HepG2 (cell line): ENCODE results near the gene USP5. TPM values are rescaled to one million over a fixed set of nuclear protein-coding genes. Genes with fewer than 3 reads are reported as not detected.

Source experiments
- ATM ChIP-seq: fragments of 450-650 bp; IDR thresholded peaks from 2 replicates; pipeline ENCODE4 v1.7.1; 2017; ENCODE audit warnings: mild to moderate bottlenecking, borderline replicate concordance
- CREB1 ChIP-seq, 2 experiments: fragments of 450-650 bp in 1 of 2; IDR thresholded peaks; 2 replicates each; pipeline ENCODE4 v1.6.1; 2016 to 2017; ENCODE audit warnings: control low read depth in 1 of 2, mild to moderate bottlenecking in 1 of 2, missing compliant biosample characterization in 1 of 2, missing genetic modification characterization in 1 of 2
- HNRNPUL1 ChIP-seq: fragments of 200-400 bp; formaldehyde crosslinking; IDR thresholded peaks from 2 replicates; pipeline ENCODE4 v1.6.1; 2017; ENCODE audit warnings: low read depth, mild to moderate bottlenecking, low read length, moderate library complexity
- JARID2 ChIP-seq: sonication (generic); formaldehyde crosslinking; IDR thresholded peaks from 2 replicates; pipeline ENCODE4 v1.8.1; 2023; ENCODE audit warnings: missing genetic modification reagents, inconsistent platforms; ENCODE audit not compliant: insufficient replicate concordance
- KMT2A ChIP-seq: sonication (generic); formaldehyde crosslinking; IDR thresholded peaks from 2 replicates; pipeline ENCODE4 v1.4.0; 2020; ENCODE audit warnings: missing genetic modification reagents
- MTF1 ChIP-seq: sonication (generic); formaldehyde crosslinking; IDR thresholded peaks from 2 replicates; pipeline ENCODE4 v1.5.0; 2020; ENCODE audit warnings: missing genetic modification reagents
- NFKB2 ChIP-seq: sonication (generic); formaldehyde crosslinking; IDR thresholded peaks from 2 replicates; pipeline ENCODE4 v1.4.0; 2020; ENCODE audit warnings: missing genetic modification reagents, borderline replicate concordance
- PRMT3 ChIP-seq: sonication (generic); formaldehyde crosslinking; IDR thresholded peaks from 2 replicates; pipeline ENCODE4 v1.8.1; 2022; ENCODE audit warnings: low read depth, mild to moderate bottlenecking, moderate library complexity, missing genetic modification reagents, borderline replicate concordance
- SYNCRIP ChIP-seq: fragments of 200-400 bp; formaldehyde crosslinking; IDR thresholded peaks from 2 replicates; pipeline ENCODE4 v1.6.1; 2018; ENCODE audit warnings: mild to moderate bottlenecking, low read depth, low read length; ENCODE audit not compliant: insufficient read depth
- TP53 ChIP-seq: sonication (generic); formaldehyde crosslinking; conservative IDR thresholded peaks from 2 replicates; pipeline ENCODE4 v1.4.0; 2020; ENCODE audit warnings: missing genetic modification reagents
- ZFP1 ChIP-seq: IDR thresholded peaks from 2 replicates; pipeline ENCODE4 v1.6.1; 2016
- ZNF124 ChIP-seq: sonication (generic); formaldehyde crosslinking; IDR thresholded peaks from 2 replicates; pipeline ENCODE4 v1.4.0; 2020; ENCODE audit warnings: missing genetic modification reagents
- ZNF207 ChIP-seq: fragments of 450-650 bp; IDR thresholded peaks from 2 replicates; pipeline ENCODE4 v1.6.1; 2016; ENCODE audit warnings: antibody characterized with exemption, borderline replicate concordance
- ZNF274 ChIP-seq: sonication (generic); formaldehyde crosslinking; IDR thresholded peaks from 2 replicates; pipeline ENCODE4 v1.5.1; 2020; ENCODE audit warnings: mild to moderate bottlenecking, missing genetic modification reagents
- ZNF383 ChIP-seq: sonication (generic); formaldehyde crosslinking; IDR thresholded peaks from 2 replicates; pipeline ENCODE4 v1.4.0; 2020; ENCODE audit warnings: missing genetic modification reagents, mild to moderate bottlenecking, borderline replicate concordance
- ZNF644 ChIP-seq: IDR thresholded peaks from 2 replicates; pipeline ENCODE4 v1.6.1; 2016; ENCODE audit warnings: low read depth
- ZNF850 ChIP-seq: sonication (generic); formaldehyde crosslinking; conservative IDR thresholded peaks from 2 replicates; pipeline ENCODE4 v1.9.0; 2021; ENCODE audit warnings: mild to moderate bottlenecking, missing genetic modification reagents
- polyA plus RNA-seq, 8 experiments: library from polyadenylated mRNA; depleted of rRNA in 3 of 8; stranded (reverse) in 7 of 8; unstranded in 1 of 8; fragments of >200 nt; fragmentation: Illumina TruSeq in 4 of 8; extraction: Trizol in 4 of 8; gene quantifications; 2 replicates each; pipeline versions ENCODE4 v1.2.1 to v1.2.3, GENCODE V29; 2011 to 2016; ENCODE audit warnings: low read depth in 4 of 8, missing spikeins in 1 of 8, mixed read lengths in 1 of 8; ENCODE audit not compliant: insufficient read depth in 1 of 8
- total RNA-seq, 5 experiments: library from RNA; depleted of rRNA; stranded (reverse); fragments of >200 nt; fragmentation: Illumina TruSeq; extraction: Trizol; gene quantifications; 2 replicates each; pipeline ENCODE4 v1.2.3, GENCODE V29; 2016; ENCODE audit warnings: low read depth in 1 of 5
- TF ChIP-seq, protein P1 (sequence below): sonication (generic); formaldehyde crosslinking; IDR thresholded peaks from 2 replicates; pipeline ENCODE4 v1.4.0; 2020; ENCODE audit warnings: mild to moderate bottlenecking, missing genetic modification reagents
- TF ChIP-seq, protein P2 (sequence below): sonication (generic); formaldehyde crosslinking; IDR thresholded peaks from 2 replicates; pipeline ENCODE4 v1.8.0; 2022; ENCODE audit warnings: missing genetic modification reagents, mild to moderate bottlenecking, inconsistent platforms, borderline replicate concordance
- TF ChIP-seq, protein P3 (sequence below): sonication (generic); formaldehyde crosslinking; IDR thresholded peaks from 2 replicates; pipeline ENCODE4 v1.5.0; 2020; ENCODE audit warnings: missing genetic modification reagents
- TF ChIP-seq, protein P4 (sequence below): sonication (generic); formaldehyde crosslinking; conservative IDR thresholded peaks from 2 replicates; pipeline ENCODE4 v1.4.0; 2020; ENCODE audit warnings: missing genetic modification reagents
- TF ChIP-seq, protein P5 (sequence below): sonication (generic); formaldehyde crosslinking; IDR thresholded peaks from 2 replicates; pipeline ENCODE4 v1.4.0; 2020; ENCODE audit warnings: missing genetic modification reagents
- TF ChIP-seq, protein P6 (sequence below): sonication (generic); formaldehyde crosslinking; IDR thresholded peaks from 2 replicates; pipeline ENCODE4 v1.8.1; 2023; ENCODE audit warnings: mild to moderate bottlenecking, missing genetic modification reagents, borderline replicate concordance

USP5 gene
- total and polyA plus RNA-seq, 2 of the 13 experiments (the other 11 are each of a cell fraction or from before 2014, with no cell fraction given): 39.6 to 56.0 TPM

DNA sequence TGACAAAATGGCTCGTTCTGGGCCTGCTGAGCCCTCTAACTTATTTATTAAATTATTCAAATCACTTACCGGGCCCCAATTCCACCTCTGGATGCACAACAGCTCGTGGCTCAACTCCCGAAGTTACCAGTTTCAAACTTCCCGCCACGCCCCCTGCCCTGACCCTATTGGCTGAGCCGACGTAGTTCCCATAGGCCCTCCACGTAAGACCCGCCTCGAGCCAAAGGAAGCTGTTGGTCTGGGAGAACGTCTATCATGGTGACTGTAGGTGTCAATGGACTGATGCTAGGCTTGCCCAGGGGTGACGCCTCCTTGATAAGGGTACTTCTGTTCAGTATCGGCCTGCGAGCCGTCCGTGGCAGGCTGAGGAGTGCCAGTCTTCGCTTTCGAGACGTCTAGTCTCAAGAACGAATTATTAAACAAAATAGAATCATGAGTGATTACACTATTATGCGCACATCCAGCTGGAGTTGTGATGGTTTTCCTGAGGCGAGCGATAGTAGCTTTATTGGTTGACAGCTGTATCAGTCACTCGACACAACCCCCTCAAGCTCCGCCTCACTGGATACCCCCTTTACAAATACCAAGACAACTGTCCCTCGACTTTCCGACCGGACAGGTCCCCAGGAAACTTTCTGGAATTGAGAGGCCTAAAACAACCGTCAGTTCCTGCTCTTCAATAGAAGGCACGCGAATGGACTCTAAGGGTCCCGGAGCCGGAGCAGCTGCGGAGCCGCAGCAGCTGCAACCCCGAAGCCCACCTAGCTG, 613 bp upstream of the USP5 start, which contains the start of gene CDCA3 (continued):
- TF ChIP-seq, protein P1, sequence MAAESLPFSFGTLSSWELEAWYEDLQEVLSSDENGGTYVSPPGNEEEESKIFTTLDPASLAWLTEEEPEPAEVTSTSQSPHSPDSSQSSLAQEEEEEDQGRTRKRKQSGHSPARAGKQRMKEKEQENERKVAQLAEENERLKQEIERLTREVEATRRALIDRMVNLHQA (CRISPR knock-in tag): no peak
- TF ChIP-seq KMT2A (CRISPR knock-in tag): no peak; the same call in 1 of the 2 replicates
- no peak for TF ChIP-seq ZNF124
- peak; percentile 91 for TF ChIP-seq CREB1 (IDR thresholded peaks at IDR 0.05)
- TF ChIP-seq CREB1 (CRISPR knock-in tag; IDR thresholded peaks at IDR 0.05): peak; percentile 86
- TF ChIP-seq ATM: no peak
- no peak for TF ChIP-seq ZNF274 (CRISPR knock-in tag)
- TF ChIP-seq, protein P2, sequence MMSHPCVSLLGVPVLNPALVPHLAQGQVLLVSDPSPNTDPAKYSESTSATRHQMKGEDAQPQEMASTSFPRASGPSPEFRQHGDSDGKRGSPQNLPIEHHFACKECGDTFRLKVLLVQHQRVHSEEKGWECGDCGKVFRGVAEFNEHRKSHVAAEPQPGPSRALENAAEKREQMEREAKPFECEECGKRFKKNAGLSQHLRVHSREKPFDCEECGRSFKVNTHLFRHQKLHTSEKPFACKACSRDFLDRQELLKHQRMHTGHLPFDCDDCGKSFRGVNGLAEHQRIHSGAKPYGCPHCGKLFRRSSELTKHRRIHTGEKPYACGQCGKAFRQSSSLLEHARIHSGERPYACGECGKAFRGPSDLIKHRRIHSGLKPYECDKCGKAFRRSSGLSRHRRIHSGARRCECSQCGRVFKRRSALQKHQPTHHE: no peak
- TF ChIP-seq ZNF383: 0 out of 2 replicates have a peak, but pooled peaks have one; percentile 19
- no peak for TF ChIP-seq MTF1
- TF ChIP-seq, protein P3, sequence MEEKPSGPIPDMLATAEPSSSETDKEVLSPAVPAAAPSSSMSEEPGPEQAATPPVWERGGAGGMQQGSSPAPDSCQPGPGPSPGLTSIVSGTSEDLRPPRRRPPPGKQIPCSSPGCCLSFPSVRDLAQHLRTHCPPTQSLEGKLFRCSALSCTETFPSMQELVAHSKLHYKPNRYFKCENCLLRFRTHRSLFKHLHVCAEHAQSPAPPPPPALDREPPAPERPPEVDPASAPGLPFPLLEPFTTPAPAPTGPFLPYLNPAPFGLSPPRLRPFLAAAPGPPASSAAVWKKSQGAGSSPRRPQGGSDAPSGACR (CRISPR knock-in tag): no peak
- TF ChIP-seq JARID2 (CRISPR knock-in tag): no peak
- TF ChIP-seq, protein P4, sequence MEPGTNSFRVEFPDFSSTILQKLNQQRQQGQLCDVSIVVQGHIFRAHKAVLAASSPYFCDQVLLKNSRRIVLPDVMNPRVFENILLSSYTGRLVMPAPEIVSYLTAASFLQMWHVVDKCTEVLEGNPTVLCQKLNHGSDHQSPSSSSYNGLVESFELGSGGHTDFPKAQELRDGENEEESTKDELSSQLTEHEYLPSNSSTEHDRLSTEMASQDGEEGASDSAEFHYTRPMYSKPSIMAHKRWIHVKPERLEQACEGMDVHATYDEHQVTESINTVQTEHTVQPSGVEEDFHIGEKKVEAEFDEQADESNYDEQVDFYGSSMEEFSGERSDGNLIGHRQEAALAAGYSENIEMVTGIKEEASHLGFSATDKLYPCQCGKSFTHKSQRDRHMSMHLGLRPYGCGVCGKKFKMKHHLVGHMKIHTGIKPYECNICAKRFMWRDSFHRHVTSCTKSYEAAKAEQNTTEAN (CRISPR knock-in tag): no peak
- no peak for TF ChIP-seq SYNCRIP
- TF ChIP-seq PRMT3: no peak
- TF ChIP-seq ZNF644 (CRISPR knock-in tag): no peak
- no peak for TF ChIP-seq ZNF850
- TF ChIP-seq TP53 (CRISPR knock-in tag): no peak
- no peak for TF ChIP-seq ZNF207
- TF ChIP-seq, protein P5, sequence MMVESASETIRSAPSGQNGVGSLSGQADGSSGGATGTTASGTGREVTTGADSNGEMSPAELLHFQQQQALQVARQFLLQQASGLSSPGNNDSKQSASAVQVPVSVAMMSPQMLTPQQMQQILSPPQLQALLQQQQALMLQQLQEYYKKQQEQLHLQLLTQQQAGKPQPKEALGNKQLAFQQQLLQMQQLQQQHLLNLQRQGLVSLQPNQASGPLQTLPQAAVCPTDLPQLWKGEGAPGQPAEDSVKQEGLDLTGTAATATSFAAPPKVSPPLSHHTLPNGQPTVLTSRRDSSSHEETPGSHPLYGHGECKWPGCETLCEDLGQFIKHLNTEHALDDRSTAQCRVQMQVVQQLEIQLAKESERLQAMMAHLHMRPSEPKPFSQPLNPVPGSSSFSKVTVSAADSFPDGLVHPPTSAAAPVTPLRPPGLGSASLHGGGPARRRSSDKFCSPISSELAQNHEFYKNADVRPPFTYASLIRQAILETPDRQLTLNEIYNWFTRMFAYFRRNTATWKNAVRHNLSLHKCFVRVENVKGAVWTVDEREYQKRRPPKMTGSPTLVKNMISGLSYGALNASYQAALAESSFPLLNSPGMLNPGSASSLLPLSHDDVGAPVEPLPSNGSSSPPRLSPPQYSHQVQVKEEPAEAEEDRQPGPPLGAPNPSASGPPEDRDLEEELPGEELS (CRISPR knock-in tag): no peak
- TF ChIP-seq NFKB2: no peak
- TF ChIP-seq HNRNPUL1: no peak
- no peak for TF ChIP-seq ZFP1 (CRISPR knock-in tag)
- TF ChIP-seq, protein P6, sequence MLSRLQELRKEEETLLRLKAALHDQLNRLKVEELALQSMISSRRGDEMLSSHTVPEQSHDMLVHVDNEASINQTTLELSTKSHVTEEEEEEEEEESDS: peak; percentile 56; the same call in 1 of the 2 replicates
